Activated T-cell treated with anti-CD3 and anti-CD28 coated beads, Interleukin-2, amount 50 U/mL, for 48 hours (primary cell): ENCODE data around the gene UHRF1.
"Not testable (repeated sequence)": the region's sequence is repeated elsewhere in the genome, so short reads cannot be mapped to it uniquely, and the experiment has no call there.

ENCODE experiments used
- DNase-seq, 2 experiments: peaks; one replicate each; pipeline ENCODE4 v3.0.0-alpha.2; 2020

The UHRF1 gene

DNA sequence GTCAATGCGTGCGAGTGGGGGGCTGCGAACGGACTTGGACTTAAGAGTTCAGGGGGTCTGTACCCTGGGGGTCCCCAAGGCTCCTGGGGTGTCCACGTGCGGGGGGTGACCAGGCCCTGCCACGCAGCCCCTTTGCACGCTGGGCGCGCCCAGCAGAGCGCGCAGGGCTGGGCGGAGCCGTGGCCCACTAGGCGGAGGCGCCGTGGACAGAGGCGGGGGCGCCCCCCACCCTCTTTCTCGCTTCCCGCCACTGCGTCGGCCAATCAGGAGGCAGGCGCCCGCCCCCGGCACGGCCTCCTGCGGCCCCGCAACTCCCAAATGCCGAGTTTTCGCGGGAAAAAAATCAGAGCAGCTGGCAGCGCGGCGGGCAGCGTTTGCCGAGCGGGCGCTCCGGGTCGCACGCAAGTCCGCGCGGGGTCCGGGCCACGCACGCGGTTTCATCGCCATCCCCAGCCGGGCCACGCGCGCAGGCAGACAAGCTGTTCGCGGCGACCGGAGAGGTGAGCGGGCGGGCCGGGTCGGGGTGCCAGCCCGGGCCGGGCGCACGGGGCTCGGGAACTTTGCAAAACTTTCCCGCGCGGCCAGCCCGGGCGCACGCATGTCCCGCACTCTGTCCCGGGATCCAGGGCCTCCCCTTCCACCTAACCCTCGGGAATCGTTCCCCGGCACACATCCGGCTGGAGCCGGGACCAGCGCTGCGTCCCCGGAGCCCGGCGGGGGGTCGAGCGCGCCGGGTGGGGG is at the start of gene UHRF1:
Gene UHRF1 (plus strand): TSS at position 346 of the 741 bp plus-strand sequence. CDS start 1,385 bp downstream, outside the sequence.
- DNase-seq: peak; percentile 87 to 91

- no peak for DNase-seq
Observed at GRCh38 chr19:4859697-4860096, 49.6 kb upstream of the UHRF1 start.

- no peak for DNase-seq
Observed at GRCh38 chr19:4861147-4861546, 48.2 kb upstream of the UHRF1 start.

DNA sequence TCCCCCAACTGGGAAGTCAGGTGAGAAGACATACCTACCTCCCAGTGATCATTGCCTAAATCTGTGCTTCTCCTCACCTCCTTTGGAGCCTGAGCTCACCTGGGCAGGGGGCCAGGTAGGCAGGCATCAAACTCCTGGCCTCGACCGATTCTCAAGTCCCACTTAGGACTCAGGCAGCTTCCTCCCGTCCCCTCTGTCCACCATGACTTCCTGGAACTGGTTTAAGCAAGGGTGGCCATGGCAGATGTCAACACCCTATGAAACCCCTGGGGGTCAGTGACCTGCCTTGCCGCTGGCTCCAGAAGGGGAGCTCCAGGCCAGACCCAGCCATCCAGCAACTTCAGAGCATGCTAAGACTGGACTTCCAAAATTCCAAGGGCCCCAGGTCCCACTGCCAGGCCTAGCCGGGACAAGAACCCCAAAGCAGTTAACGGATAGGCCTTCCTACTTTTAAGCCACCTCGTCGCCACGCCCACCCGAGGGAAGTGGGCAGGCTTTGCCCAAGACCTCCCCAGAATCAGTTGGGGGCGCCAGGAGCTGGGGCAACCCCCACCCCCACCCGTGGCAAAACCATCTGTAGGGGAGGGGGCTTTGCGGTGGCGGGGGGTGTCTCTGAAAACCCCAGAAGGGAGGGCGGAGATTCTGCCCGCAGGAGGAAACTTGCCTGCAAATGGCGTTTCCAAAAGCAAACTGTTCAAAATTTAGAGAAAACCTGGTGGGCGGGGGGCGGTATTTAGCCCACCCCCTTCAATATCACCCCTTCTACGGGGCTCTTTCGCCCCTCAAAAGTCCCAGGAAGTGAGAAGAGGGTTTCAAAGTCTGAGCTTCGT is 42.5 kb upstream of the UHRF1 start:
- DNase-seq: peak; percentile 62 to 67

GRCh38 chr19:4867534-4868285 is 41.6 kb upstream of the UHRF1 start, which contains the start of gene PLIN3:
Gene PLIN3 (minus strand): TSS chr19:4867667. CDS start chr19:4861394, 6,273 bp downstream.
- DNase-seq: peak; percentile 98

DNA sequence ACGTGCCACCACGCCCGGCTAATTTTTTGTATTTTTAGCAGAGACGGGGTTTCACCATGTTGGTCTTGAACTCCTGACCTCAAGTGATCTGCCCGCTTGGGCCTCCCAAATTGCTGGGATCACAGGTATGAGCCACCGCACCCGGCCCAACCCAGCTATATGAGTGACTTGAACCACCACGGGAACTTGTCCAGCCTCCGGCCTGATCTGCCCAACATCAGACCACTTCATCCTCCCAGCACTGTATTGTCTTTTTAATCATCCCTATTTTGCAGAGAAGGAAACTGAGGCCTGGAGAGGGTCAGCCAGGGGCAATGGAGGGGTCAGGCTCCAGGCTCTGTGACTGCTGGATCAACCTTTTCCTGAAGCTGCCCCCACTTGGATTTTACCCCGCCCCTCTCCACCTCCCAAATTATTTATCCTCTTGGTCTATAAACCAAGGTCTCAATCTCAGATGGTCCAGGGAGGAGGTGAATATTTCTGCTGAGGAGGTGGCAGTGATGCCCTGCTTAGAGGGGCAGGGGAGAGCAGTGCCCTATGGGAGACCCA is 40.9 kb upstream of the UHRF1 start:
- no peak for DNase-seq

- DNase-seq: peak; percentile 45 to 55
Observed at GRCh38 chr19:4870025-4870700, 39.1 kb upstream of the UHRF1 start.

GRCh38 chr19:4871711-4872110 is 37.6 kb upstream of the UHRF1 start:
- DNase-seq: no peak

- DNase-seq: no peak
Observed at GRCh38 chr19:4873930-4874329, 35.4 kb upstream of the UHRF1 start.

- DNase-seq: peak in 1 of 2 experiments; percentile 31
Observed at GRCh38 chr19:4877753-4878490, 31.4 kb upstream of the UHRF1 start.

GRCh38 chr19:4878491-4878968 is 30.8 kb upstream of the UHRF1 start:
- DNase-seq: peak; percentile 35 to 52

DNA sequence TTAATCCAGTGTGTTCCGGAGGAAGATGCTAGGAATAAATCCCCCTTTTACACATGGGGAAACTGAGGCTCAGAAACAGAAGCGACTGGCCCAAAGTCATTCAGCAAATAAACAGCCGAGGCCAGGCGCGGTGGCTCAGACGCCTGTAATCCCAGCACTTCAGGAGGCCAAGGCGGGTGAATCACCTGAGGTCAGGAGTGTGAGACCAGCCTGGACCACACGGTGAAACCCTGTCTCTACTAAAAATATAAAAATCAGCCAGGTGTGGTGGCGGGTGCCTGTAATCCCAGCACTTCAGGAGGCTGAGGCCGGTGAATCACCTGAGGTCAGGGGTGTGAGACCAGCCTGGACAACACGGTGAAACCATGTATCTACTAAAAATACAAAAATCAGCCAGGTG is 30.3 kb upstream of the UHRF1 start:
- no peak for DNase-seq

GRCh38 chr19:4882874-4883273 is 26.4 kb upstream of the UHRF1 start:
- DNase-seq: not testable (repeated sequence)

- DNase-seq: not testable (repeated sequence)
Observed at GRCh38 chr19:4884993-4885392, 24.3 kb upstream of the UHRF1 start.

- not testable (repeated sequence) for DNase-seq
Observed at GRCh38 chr19:4887803-4888202, 21.5 kb upstream of the UHRF1 start.

- DNase-seq: no peak
Observed at GRCh38 chr19:4889034-4889815, 20.1 kb upstream of the UHRF1 start.

DNA sequence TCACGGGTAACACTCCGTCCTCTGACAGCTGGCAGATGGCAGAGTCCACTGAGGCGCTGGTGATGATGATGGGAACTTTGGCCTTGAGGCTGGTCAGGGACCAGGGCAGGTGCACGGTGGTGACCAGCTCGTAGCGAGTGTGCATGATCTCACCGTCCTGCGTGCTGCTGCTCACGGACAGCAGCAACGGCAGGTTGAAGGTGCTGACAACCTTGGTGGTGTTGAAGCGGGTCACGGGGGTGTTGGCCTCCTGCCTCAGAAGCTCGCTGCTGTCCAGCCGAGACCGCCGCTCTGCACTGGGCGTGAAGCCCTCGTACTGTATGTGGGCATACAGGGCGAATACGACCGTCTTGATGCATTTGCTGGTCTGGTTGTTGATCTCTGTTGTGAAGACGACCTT is 18.2 kb upstream of the UHRF1 start:
- no peak for DNase-seq

DNA sequence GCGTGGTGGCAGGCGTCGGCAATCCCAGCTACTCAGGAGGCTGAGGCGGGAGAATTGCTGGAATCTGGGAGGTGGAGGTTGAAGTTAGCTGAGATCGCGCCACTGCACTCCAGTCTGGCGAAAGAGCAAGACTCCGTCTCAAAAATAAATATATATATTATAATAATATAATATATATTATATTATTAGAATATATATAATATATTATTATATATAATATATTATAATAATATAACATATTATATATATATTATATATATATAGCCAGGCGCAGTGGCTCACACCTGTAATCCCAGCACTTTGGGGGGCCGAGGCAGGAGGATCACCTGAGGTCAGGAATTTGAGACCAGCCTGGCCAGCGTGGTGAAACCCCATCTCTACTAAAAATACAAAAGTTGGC is 16.3 kb upstream of the UHRF1 start:
- not testable (repeated sequence) for DNase-seq

DNA sequence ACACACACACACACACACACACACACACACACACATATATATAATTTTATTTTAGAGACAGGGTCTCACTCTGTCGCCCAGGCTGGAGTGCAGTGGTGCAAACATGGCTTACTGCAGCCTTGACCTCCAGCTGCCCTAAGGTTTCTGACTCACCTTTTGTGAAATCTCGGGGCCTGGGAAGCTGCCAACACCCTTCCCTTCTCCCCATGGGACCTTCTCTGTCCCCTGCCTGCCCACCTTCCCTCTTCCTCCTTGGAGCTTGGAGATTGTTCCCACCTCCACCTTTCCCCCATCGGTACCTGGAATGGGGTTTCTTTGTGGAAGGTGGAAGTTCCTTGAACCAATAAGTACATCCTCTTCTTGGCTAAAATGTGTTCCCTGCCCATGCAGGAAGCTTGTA is 12.9 kb upstream of the UHRF1 start:
- no peak for DNase-seq

GRCh38 chr19:4897146-4897545 is 12.2 kb upstream of the UHRF1 start:
- DNase-seq: no peak
